Measurements from ENCODE around the gene MYZAP.

The MYZAP gene

DNA sequence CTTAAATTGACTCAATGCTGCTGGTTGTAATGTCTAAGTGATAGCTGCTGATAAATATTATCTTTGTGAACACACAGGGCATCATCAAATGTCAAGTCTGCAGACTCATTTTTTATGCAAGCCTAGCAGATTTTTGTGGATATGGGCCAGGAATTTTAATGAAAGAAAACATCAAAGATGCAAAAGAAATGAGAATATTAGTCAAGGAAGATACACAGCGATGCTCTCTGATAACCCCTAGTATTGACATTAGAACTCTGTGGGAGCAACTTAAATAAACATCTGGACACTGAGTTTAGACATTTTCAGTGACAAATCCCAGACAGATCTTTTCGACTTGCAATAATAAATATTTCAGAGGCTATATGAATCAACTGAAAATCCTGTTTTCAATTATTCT lies 143.2 kb downstream of the MYZAP start:
- TF ChIP-seq EZH2phosphoT487 (IDR thresholded peaks at IDR 0.05; ENCODE audit: borderline replicate concordance) (no peak), CTCF (conservative IDR thresholded peaks at IDR 0.05; ENCODE audit: low read length) (no peak)
- Histone ChIP-seq H3K9me3 (ENCODE audit: insufficient read depth, low read depth, low read length) (no peaks in the 10 kb centered on the region), H3K4me3 (ENCODE audit: low read length, poor library complexity, severe bottlenecking) (no peak overlapping the region), H3F3A (ENCODE audit: low read depth) (no peaks in the 10 kb centered on the region), H3K9me2 (replicated peaks; ENCODE audit: low read depth, low read length) (no peaks in the 10 kb centered on the region), H3K4me1 (ENCODE audit: insufficient read depth, low read length, poor library complexity, severe bottlenecking) (no peaks in the 10 kb centered on the region), H3K27me3 (ENCODE audit: insufficient read depth, low read length, poor library complexity, severe bottlenecking) (no peaks in the 10 kb centered on the region), H2AFZ (ENCODE audit: low read length) (no peak overlapping the region), H3K4me2 (ENCODE audit: low read depth, low read length, poor library complexity, severe bottlenecking) (no peak overlapping the region), H4K20me1 (ENCODE audit: insufficient read depth, low read length, poor library complexity, severe bottlenecking) (no peaks in the 10 kb centered on the region), H3K9ac (ENCODE audit: low read depth, low read length, poor library complexity, severe bottlenecking) (no peak overlapping the region), H3K79me2 (ENCODE audit: insufficient read depth, low read length) (no peaks in the 10 kb centered on the region), H3K36me3 (ENCODE audit: insufficient read depth, low read length) (no peaks in the 10 kb centered on the region)

Data from Loucy (cell line).